GM21717 (cell line): Measurements from ENCODE around the gene MAPKAP1.
"Not testable (repeated sequence)": the region's sequence is repeated elsewhere in the genome, so short reads cannot be mapped to it uniquely, and the experiment has no call there.

ENCODE experiments used
- ATAC-seq: cut with Tn5 transposase; IDR thresholded peaks from one replicate; pipeline ENCODE4 v1.9.1; 2021; ENCODE audit warnings: mild to moderate bottlenecking, moderate library complexity; ENCODE audit not compliant: unreplicated experiment

MAPKAP1 gene

GRCh38 chr9:125732562-125732961, 25.6 kb upstream of the MAPKAP1 start:
- no peak for ATAC-seq

- ATAC-seq, result no peak
These were observed 23.2 kb upstream of the MAPKAP1 start for GRCh38 chr9:125730168-125730567.

GRCh38 chr9:125726456-125727132, 19.6 kb upstream of the MAPKAP1 start:
- ATAC-seq, result no peak

- peak; percentile 14 for ATAC-seq
These were observed 430 bp upstream of the MAPKAP1 start for GRCh38 chr9:125707472-125707804.

- ATAC-seq, result no peak
These were observed 1.1 kb downstream of the MAPKAP1 start for GRCh38 chr9:125705893-125706292.

GRCh38 chr9:125703662-125704061, 3.3 kb downstream of the MAPKAP1 start:
- no peak for ATAC-seq

- ATAC-seq, result no peak
These were observed 5.7 kb downstream of the MAPKAP1 start for GRCh38 chr9:125701351-125701750.

- peak; percentile 81 for ATAC-seq
These were observed 6.2 kb downstream of the MAPKAP1 start for GRCh38 chr9:125700791-125701190.

- no peak for ATAC-seq
These were observed 7.1 kb downstream of the MAPKAP1 start for GRCh38 chr9:125699870-125700269.

GRCh38 chr9:125696106-125696647, 10.8 kb downstream of the MAPKAP1 start:
- ATAC-seq, result no peak

GRCh38 chr9:125695548-125695947, 11.5 kb downstream of the MAPKAP1 start:
- ATAC-seq, result not testable (repeated sequence)

- ATAC-seq, result no peak
These were observed 12.5 kb downstream of the MAPKAP1 start for GRCh38 chr9:125694478-125694877.

- ATAC-seq, result not testable (repeated sequence)
These were observed 13.5 kb downstream of the MAPKAP1 start for GRCh38 chr9:125693492-125693891.

- ATAC-seq, result no peak
These were observed 15.1 kb downstream of the MAPKAP1 start for GRCh38 chr9:125691869-125692268.

GRCh38 chr9:125690679-125691078, 16.3 kb downstream of the MAPKAP1 start:
- no peak for ATAC-seq

- no peak for ATAC-seq
These were observed 19.7 kb downstream of the MAPKAP1 start for GRCh38 chr9:125687163-125687863.

GRCh38 chr9:125685167-125685566, 21.8 kb downstream of the MAPKAP1 start:
- no peak for ATAC-seq

GRCh38 chr9:125683486-125683885, 23.5 kb downstream of the MAPKAP1 start:
- no peak for ATAC-seq

- no peak for ATAC-seq
These were observed 24.7 kb downstream of the MAPKAP1 start for GRCh38 chr9:125682340-125682739.

GRCh38 chr9:125681657-125682056, 25.4 kb downstream of the MAPKAP1 start:
- ATAC-seq, result no peak

GRCh38 chr9:125681086-125681622, 25.9 kb downstream of the MAPKAP1 start:
- ATAC-seq, result no peak

GRCh38 chr9:125680445-125680844, 26.6 kb downstream of the MAPKAP1 start:
- no peak for ATAC-seq
